Neural cell (in vitro differentiated cells): Measurements from ENCODE around the gene AGPS. TPM values are rescaled to one million over a fixed set of nuclear protein-coding genes. Genes with fewer than 3 reads are reported as not detected.

Source experiments
- H2AFZ ChIP-seq: fragments of 200-600, 300-800 bp; sonication (generic), shearing (Covaris generic); 2 replicates; pipeline ENCODE4 v1.6.0; 2014; ENCODE audit warnings: low read depth, mild to moderate bottlenecking, antibody characterized with exemption, low read length, moderate library complexity
- H3F3A ChIP-seq: fragments of 200-600 bp; shearing (Covaris generic); 2 replicates; pipeline ENCODE4 v1.6.1; 2016; ENCODE audit warnings: mild to moderate bottlenecking, moderate library complexity, mixed read lengths, antibody characterized with exemption, low read length; ENCODE audit not compliant: insufficient read depth, poor library complexity, severe bottlenecking
- H3K27ac ChIP-seq: fragments of 200-600, 300-800 bp; sonication (generic), shearing (Covaris generic); 2 replicates; pipeline ENCODE4 v1.5.1; 2014; ENCODE audit warnings: mild to moderate bottlenecking, low read length, moderate library complexity
- H3K27me3 ChIP-seq: fragments of 300-800, 200-600 bp; sonication (generic), shearing (Covaris generic); 2 replicates; pipeline ENCODE4 v1.6.0; 2014; ENCODE audit warnings: mild to moderate bottlenecking, low read depth, low read length, moderate library complexity; ENCODE audit not compliant: insufficient read depth
- H3K36me3 ChIP-seq: fragments of 300-800, 200-600 bp; sonication (generic), shearing (Covaris generic); 2 replicates; pipeline ENCODE4 v1.5.1; 2014; ENCODE audit warnings: mild to moderate bottlenecking, antibody characterized with exemption, low read length, moderate library complexity; ENCODE audit not compliant: insufficient read depth
- H3K4me2 ChIP-seq: fragments of 300-800, 200-600 bp; sonication (generic), shearing (Covaris generic); 2 replicates; pipeline ENCODE4 v1.6.0; 2014; ENCODE audit warnings: mild to moderate bottlenecking, low read length
- H3K4me3 ChIP-seq: fragments of 300-800, 200-600 bp; sonication (generic), shearing (Covaris generic); 2 replicates; pipeline ENCODE4 v1.5.1; 2014; ENCODE audit warnings: mild to moderate bottlenecking, low read length, moderate library complexity
- H3K79me2 ChIP-seq: fragments of 200-600 bp; shearing (Covaris generic); replicated peaks from 2 replicates; pipeline ENCODE4 v1.6.0; 2014; ENCODE audit warnings: mild to moderate bottlenecking, low read length, moderate library complexity; ENCODE audit not compliant: insufficient read depth
- H3K9ac ChIP-seq: fragments of 300-800, 200-600 bp; sonication (generic), shearing (Covaris generic); 2 replicates; pipeline ENCODE4 v1.6.1; 2016; ENCODE audit warnings: mild to moderate bottlenecking, low read length, mixed read lengths
- H3K9me2 ChIP-seq: fragments of 200-600 bp; shearing (Covaris generic); 2 replicates; pipeline ENCODE4 v1.6.1; 2016; ENCODE audit warnings: mild to moderate bottlenecking, low read length, mixed read lengths; ENCODE audit not compliant: insufficient read depth
- H3K9me3 ChIP-seq: fragments of 200-600, 300-800 bp; sonication (generic), shearing (Covaris generic); 2 replicates; pipeline ENCODE4 v1.6.1; 2016; ENCODE audit warnings: mild to moderate bottlenecking, mixed run types, low read length, moderate library complexity, mixed read lengths
- H4K20me1 ChIP-seq: fragments of 200-600 bp; shearing (Covaris generic); 2 replicates; pipeline ENCODE4 v1.6.1; 2016; ENCODE audit warnings: mild to moderate bottlenecking, mixed run types; ENCODE audit not compliant: insufficient read depth
- CTCF ChIP-seq: fragments of 450-650 bp; IDR thresholded peaks from 2 replicates; pipeline ENCODE4 v1.5.1; 2014; ENCODE audit warnings: antibody characterized with exemption, mild to moderate bottlenecking, moderate library complexity; ENCODE audit not compliant: poor library complexity, severe bottlenecking
- EP300 ChIP-seq: fragments of 450-650 bp; conservative IDR thresholded peaks from 2 replicates; pipeline ENCODE4 v1.6.1; 2014; ENCODE audit warnings: antibody characterized with exemption, mild to moderate bottlenecking, moderate library complexity; ENCODE audit not compliant: poor library complexity, severe bottlenecking
- EZH2 ChIP-seq: fragments of 200-600, 300-800 bp; shearing (Covaris generic), sonication (generic); IDR thresholded peaks from 2 replicates; pipeline ENCODE4 v1.6.1; 2014; ENCODE audit warnings: antibody characterized with exemption, low read length, borderline replicate concordance, mild to moderate bottlenecking; ENCODE audit not compliant: insufficient read depth, poor library complexity, severe bottlenecking
- MXI1 ChIP-seq: fragments of 450-650 bp; conservative IDR thresholded peaks from 2 replicates; pipeline ENCODE4 v1.6.1; 2014; ENCODE audit warnings: antibody characterized with exemption, mild to moderate bottlenecking; ENCODE audit not compliant: poor library complexity, severe bottlenecking
- POLR2AphosphoS5 ChIP-seq: IDR thresholded peaks from 2 replicates; pipeline ENCODE4 v1.6.1; 2012
- RAD21 ChIP-seq: fragments of 450-650 bp; conservative IDR thresholded peaks from 2 replicates; pipeline ENCODE4 v1.6.1; 2014; ENCODE audit warnings: antibody characterized with exemption, mild to moderate bottlenecking, moderate library complexity
- SMC3 ChIP-seq: fragments of 450-650 bp; conservative IDR thresholded peaks from 2 replicates; pipeline ENCODE4 v1.6.1; 2014; ENCODE audit warnings: antibody characterized with exemption, mild to moderate bottlenecking, moderate library complexity; ENCODE audit not compliant: poor library complexity
- TAF1 ChIP-seq: IDR thresholded peaks from 2 replicates; pipeline ENCODE4 v1.6.1; 2012; ENCODE audit warnings: low read depth
- polyA plus RNA-seq: library from polyadenylated mRNA; depleted of rRNA; stranded (reverse); fragments of >200 nt; gene quantifications from 2 replicates; pipeline ENCODE4 v1.2.3, GENCODE V29; 2014
- TF ChIP-seq, protein P1 (sequence below): IDR thresholded peaks from 2 replicates; pipeline ENCODE4 v1.6.1; 2012; ENCODE audit warnings: borderline replicate concordance

AGPS gene
- polyA plus RNA-seq, 1 donor from 2014 or later = 31.0 TPM

DNA sequence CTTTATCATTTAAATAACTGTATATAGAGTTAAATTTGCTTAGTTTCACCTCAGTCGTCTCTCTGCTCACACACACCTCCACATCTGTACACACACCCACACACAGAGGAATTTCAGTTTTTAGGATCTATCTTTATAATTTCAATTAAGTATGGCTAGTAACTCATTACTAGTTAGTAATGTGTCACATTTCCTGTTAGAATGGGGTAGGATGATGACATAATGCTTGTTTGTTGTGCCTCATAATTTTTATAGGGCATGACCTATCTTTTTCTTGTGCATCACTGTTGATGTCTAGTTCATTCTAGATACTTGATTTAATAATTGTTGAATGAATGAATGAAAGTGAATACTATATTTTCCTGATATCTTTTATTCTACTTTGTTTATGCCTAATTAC, 108.6 kb downstream of the AGPS start:
- H2AFZ ChIP-seq = no peak overlapping the region
- no peaks in the 10 kb centered on the region for H4K20me1 ChIP-seq
- no peak overlapping the region for H3K27ac ChIP-seq
- H3F3A ChIP-seq = no peaks in the 10 kb centered on the region
- H3K9ac ChIP-seq = no peak overlapping the region
- no peak overlapping the region for H3K4me2 ChIP-seq
- TF ChIP-seq SMC3 (no peak), CTCF (no peak), MXI1 (no peak), TAF1 (no peak), RAD21 (no peak), POLR2AphosphoS5 (no peak), EP300 (no peak), EZH2 (no peak)
- TF ChIP-seq, protein P1, sequence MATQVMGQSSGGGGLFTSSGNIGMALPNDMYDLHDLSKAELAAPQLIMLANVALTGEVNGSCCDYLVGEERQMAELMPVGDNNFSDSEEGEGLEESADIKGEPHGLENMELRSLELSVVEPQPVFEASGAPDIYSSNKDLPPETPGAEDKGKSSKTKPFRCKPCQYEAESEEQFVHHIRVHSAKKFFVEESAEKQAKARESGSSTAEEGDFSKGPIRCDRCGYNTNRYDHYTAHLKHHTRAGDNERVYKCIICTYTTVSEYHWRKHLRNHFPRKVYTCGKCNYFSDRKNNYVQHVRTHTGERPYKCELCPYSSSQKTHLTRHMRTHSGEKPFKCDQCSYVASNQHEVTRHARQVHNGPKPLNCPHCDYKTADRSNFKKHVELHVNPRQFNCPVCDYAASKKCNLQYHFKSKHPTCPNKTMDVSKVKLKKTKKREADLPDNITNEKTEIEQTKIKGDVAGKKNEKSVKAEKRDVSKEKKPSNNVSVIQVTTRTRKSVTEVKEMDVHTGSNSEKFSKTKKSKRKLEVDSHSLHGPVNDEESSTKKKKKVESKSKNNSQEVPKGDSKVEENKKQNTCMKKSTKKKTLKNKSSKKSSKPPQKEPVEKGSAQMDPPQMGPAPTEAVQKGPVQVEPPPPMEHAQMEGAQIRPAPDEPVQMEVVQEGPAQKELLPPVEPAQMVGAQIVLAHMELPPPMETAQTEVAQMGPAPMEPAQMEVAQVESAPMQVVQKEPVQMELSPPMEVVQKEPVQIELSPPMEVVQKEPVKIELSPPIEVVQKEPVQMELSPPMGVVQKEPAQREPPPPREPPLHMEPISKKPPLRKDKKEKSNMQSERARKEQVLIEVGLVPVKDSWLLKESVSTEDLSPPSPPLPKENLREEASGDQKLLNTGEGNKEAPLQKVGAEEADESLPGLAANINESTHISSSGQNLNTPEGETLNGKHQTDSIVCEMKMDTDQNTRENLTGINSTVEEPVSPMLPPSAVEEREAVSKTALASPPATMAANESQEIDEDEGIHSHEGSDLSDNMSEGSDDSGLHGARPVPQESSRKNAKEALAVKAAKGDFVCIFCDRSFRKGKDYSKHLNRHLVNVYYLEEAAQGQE = no peak
- no peak overlapping the region for H3K4me3 ChIP-seq
- no peaks in the 10 kb centered on the region for H3K36me3 ChIP-seq
- H3K9me2 ChIP-seq = no peaks in the 10 kb centered on the region
- H3K9me3 ChIP-seq = no peaks in the 10 kb centered on the region
- H3K27me3 ChIP-seq = no peaks in the 10 kb centered on the region
- no peaks in the 10 kb centered on the region for H3K79me2 ChIP-seq

- Histone ChIP-seq H3K79me2 (no peaks in the 10 kb centered on the region), H3K36me3 (no peaks in the 10 kb centered on the region), H3K4me2 (no peak overlapping the region), H3K9ac (no peak overlapping the region), H3K9me2 (no peaks in the 10 kb centered on the region), H3K27me3 (no peaks in the 10 kb centered on the region), H4K20me1 (no peaks in the 10 kb centered on the region), H3K9me3 (no peaks in the 10 kb centered on the region), H3K4me3 (no peak overlapping the region), H3K27ac (no peak overlapping the region), H3F3A (no peaks in the 10 kb centered on the region), H2AFZ (no peak overlapping the region)
- TF ChIP-seq, protein P1 = no peak
- no peak for TF ChIP-seq CTCF
- no peak for TF ChIP-seq TAF1
- TF ChIP-seq POLR2AphosphoS5 = no peak
- no peak for TF ChIP-seq EP300
- TF ChIP-seq SMC3 = no peak
- no peak for TF ChIP-seq RAD21
- no peak for TF ChIP-seq MXI1
- no peak for TF ChIP-seq EZH2
Observed at GRCh38 chr2:177506505-177506904, 113.9 kb downstream of the AGPS start.
